ENCODE results near the gene RPS18.
A peak's percentile ranks its signal among the peaks of the same experiment; 100 is the strongest.

- TF ChIP-seq, protein P1, sequence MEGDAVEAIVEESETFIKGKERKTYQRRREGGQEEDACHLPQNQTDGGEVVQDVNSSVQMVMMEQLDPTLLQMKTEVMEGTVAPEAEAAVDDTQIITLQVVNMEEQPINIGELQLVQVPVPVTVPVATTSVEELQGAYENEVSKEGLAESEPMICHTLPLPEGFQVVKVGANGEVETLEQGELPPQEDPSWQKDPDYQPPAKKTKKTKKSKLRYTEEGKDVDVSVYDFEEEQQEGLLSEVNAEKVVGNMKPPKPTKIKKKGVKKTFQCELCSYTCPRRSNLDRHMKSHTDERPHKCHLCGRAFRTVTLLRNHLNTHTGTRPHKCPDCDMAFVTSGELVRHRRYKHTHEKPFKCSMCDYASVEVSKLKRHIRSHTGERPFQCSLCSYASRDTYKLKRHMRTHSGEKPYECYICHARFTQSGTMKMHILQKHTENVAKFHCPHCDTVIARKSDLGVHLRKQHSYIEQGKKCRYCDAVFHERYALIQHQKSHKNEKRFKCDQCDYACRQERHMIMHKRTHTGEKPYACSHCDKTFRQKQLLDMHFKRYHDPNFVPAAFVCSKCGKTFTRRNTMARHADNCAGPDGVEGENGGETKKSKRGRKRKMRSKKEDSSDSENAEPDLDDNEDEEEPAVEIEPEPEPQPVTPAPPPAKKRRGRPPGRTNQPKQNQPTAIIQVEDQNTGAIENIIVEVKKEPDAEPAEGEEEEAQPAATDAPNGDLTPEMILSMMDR (IDR thresholded peaks at IDR 0.05) = peak in 1 of 6 experiments; percentile 43
- no peak for TF ChIP-seq POLR2A (IDR thresholded peaks at IDR 0.05)
These were observed 46.0 kb downstream of the RPS18 start, which contains the start of gene ZBTB22 for GRCh38 chr6:33317669-33318425.
